Activated CD4-positive, CD25-positive, alpha-beta regulatory T cell treated with anti-CD3 and anti-CD28 coated beads, Interleukin-2, amount 50 U/mL, for 16 hours (primary cell): ENCODE results near the gene MORC1.

Experiments
- DNase-seq: peaks from one replicate; pipeline ENCODE4 v3.0.0-alpha.2; 2020; ENCODE audit warnings: low read depth, low spot score

The MORC1 gene

GRCh38 chr3:109033000-109033660 is 84.8 kb downstream of the MORC1 start:
- DNase-seq: no peak

- DNase-seq: no peak
Measured at GRCh38 chr3:109028753-109029152, 89.2 kb downstream of the MORC1 start.

DNA sequence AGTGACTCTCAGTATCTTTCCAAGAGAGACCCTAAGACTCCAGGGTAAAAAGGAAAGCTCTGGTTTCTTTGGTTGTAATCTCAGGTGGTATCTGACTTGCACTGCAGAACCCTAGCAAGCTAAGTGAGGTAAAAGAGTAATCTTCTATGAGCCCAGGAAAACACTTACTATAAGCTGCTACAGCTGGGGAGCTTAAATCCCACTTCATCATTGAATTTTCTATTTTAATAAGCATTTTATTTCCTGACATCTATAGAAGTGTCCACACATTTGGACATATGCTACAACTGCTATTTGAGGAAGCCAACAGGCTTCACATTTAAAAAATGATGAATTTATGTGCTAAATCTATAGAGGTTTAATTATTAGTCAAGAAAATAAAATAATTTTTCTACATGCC is 91.1 kb downstream of the MORC1 start:
- DNase-seq: no peak

GRCh38 chr3:109025896-109026295 is 92.0 kb downstream of the MORC1 start:
- DNase-seq: no peak

- no peak for DNase-seq
Measured at GRCh38 chr3:109023656-109024254, 94.2 kb downstream of the MORC1 start.

GRCh38 chr3:109023167-109023566 is 94.8 kb downstream of the MORC1 start:
- DNase-seq: no peak

DNA sequence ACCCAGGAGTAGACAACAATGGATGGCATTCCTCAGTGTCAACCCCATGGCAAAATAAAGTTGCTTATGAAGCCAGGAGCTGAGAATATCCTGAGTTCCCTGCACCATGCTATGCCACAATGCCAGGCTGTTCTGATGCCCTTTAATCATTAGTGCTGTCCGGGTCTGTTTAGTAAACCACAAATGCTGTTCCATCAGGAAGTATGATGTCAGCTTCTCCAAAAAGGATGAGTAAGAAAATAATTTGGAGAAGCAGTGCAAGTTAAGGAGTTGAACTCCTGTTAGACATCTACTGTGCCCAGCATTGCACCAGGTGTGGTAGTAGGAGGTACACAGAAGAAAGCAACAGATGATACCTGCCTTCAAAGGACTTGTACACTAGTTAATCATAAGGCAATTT is 96.4 kb downstream of the MORC1 start:
- no peak for DNase-seq

- DNase-seq: no peak
Measured at GRCh38 chr3:109018828-109019227, 99.1 kb downstream of the MORC1 start.

DNA sequence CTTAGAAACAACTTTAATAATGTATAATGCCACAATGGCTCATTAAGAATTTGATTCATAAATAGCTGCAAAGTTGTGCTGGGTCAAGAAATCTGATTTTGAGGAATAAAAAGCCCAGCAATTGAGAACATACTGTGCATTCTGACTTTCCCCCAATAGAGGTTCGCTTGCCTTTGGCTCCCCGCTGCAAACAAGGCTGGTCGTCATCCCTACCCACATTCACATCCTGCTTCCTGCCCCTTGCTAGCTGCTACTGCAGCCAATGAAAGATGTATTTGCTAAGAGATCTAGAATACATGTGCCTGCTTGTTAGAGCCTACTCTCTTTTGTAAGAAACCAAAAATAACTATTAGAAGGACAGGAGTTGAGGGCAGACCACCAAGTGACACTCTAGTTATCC is 112.5 kb downstream of the MORC1 start:
- DNase-seq: no peak

GRCh38 chr3:108998436-108998835 is 119.5 kb downstream of the MORC1 start:
- DNase-seq: no peak

DNA sequence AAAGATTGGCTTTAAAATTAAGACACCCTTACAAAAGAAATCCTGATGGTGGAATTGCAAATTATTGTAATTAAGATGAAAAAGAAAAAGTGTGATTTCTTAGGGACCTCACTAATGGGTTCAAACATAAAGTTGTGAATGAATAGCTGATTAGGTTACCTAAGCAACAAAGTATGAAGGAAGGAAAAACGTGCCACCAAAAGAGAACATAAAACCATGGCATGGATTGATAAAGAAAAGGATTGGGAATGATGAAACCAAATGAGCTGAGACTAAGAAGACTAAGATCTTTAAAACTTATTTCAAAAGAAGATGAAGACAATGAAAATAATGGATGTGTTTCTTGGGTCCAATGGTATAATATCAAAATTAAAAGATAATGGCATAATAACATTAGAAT is 132.1 kb downstream of the MORC1 start:
- DNase-seq: no peak

- DNase-seq: no peak
Measured at GRCh38 chr3:108983051-108983450, 134.9 kb downstream of the MORC1 start.

GRCh38 chr3:108976058-108976457 is 141.9 kb downstream of the MORC1 start:
- DNase-seq: no peak

- DNase-seq: no peak
Measured at GRCh38 chr3:108973019-108973418, 144.9 kb downstream of the MORC1 start.

GRCh38 chr3:108972482-108972881 is 145.5 kb downstream of the MORC1 start:
- DNase-seq: no peak

DNA sequence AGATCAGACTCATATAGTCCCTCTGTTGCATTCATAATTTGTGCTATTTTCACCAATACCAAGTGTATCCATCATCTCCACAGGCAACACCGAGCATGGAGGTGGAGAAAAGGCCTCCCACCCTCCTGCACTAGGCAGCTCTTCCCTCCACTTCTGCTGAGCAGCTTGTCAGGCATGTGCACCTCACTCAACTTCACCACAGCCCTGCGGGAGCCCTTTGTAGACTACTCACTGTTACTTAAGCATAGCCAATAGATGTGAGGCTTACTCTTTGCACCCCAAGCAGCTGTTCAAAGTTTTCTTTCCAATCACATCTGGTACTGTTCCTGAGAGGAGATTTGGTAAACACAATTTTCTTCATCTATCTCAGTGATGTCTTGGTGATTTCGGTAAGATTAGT is 147.4 kb downstream of the MORC1 start:
- DNase-seq: no peak

- no peak for DNase-seq
Measured at GRCh38 chr3:108966773-108967172, 151.2 kb downstream of the MORC1 start.

DNA sequence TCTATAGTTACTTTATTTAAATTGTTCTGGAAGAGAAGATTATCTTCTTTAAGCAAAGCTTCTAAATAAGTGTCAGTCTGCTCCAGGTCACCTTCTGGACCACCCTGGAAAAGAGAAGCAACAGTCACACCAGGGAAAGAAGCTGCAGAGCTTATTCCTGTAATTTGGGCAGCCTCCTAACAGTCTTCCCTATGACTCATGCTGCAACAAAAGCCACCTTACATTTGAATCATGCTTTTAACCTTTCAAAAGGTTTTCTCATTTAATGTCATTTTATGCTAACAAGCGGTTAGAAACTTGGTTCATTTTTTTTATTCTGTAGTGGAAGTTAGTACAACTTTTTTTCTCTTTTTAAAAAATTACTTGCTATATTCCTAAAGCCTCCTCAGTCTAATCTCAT is 158.9 kb downstream of the MORC1 start:
- DNase-seq: no peak

GRCh38 chr3:108953700-108954099 is 164.2 kb downstream of the MORC1 start, which contains the start of gene GUCA1C:
GUCA1C (minus strand) TSS chr3:108953879; CDS start chr3:108953762, 117 bp downstream.
- no peak for DNase-seq

DNA sequence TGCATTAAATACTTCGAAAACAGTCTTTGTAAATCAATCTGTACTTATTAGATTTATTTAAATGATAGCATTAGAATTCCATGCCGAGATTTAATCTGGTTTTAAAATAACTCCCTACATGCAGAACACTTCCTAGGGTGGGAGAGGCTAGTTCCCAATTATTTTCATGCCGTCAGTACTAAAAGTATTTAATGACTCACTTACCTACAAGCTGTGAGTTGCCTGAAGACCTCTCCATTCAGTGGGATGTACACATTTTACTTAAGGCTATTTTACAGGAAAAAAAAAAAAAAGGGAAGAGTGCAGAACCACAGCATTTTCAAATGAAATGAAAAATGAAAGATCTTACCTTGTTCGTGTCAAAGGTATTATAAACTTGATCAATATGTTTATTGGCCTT is 164.7 kb downstream of the MORC1 start:
- no peak for DNase-seq

DNA sequence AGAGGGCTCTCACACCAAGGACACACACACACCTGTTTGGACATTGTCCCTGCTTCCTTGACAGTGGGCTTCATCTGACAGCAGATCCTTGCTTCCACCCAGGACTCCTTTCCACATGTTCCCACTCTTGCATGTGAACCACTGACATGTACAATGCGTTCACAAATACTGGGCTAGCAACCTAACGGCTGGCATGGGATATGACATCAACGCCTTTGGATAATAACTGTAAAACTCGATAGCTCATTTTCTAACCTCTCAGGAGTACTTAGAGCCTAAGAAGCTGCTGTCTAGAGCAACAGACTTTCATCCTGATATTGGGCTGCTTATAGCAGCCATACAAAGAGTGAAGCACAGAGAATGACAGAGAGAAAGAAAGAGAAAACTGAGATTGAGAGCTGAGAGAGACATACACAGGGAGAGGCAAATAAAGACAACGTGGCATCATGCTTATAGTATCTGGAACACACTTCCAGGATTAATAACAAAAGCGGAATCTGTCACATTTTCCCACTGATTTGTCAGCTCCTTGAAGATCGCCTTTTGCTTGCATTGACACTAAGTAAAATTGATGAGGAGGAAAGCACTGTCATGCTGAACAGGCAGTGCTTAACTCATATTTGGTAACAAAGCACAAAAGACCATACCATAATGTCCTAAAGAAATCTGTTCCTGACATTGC is 166.0 kb downstream of the MORC1 start:
- no peak for DNase-seq

DNA sequence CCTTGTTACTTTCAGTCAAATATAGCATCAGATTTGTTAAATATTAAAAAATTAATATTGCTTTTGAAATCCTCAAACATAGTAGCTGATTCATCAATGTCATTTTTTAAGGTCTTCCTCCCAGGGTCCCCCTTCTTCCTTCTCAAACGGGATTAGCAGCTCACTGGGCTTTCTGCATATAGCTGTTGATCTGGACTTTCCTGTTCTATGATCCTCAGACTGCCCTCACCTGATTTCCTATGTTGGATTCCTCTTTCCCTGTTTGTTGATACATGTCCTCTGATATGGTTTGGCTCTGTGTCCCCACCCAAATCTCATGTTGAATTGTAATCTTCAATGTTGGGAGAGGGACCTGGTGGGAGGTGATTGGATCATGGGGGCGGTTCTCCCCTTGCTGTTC is 170.1 kb downstream of the MORC1 start:
- no peak for DNase-seq
